Stimulated activated CD8-positive, alpha-beta memory T cell treated with anti-CD3 and anti-CD28 coated beads, Interleukin-7, amount 100 ng/mL, for 4 hours (primary cell): Measurements from ENCODE around the gene SRGAP2.
"Not testable (repeated sequence)": the region's sequence is repeated elsewhere in the genome, so short reads cannot be mapped to it uniquely, and the experiment has no call there.

Experiments used
- DNase-seq, 2 donors: peaks; one replicate each; pipeline ENCODE4 v3.0.0-alpha.2; 2020; ENCODE audit warnings: low read depth in 2 of 2

SRGAP2 gene

DNA sequence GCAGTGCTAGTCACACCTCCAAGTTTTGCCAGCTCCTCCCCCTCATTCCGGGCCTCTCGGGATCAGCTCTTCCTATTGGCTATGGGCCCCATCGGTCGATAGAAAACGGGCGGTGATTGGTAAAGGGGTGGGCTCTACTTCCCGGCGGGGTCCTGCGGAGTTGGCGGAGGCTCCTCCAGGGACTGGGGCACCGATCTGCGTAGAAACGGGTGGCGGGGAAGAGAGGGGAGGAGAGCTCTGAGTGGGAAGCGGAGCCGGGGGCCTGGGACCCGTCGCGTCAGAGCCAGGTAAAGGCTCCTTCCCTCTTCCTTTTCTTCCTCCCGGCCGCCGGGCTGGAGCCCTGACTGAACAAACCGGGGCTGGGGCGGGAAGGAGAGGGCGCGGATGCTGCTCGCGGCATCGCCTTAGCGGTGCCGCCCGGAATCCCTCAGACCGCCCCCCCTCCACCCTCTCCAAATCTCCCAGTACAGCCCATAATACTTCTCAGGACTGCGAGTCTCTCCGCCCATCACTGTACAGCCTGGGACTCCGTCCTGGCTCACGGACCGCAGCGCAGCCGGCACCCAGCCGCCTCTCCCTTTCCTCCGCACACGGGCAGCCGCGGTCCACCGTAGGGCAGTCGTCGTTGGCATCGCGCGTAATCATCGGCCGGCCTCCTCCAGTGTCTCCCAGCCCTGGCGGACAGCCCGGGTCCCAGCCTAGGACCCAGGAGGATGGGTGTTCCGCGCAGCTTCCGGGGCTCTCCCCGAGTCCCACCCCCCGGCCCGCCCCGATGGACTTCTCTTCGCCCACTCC is at the start of gene SRGAP2:
TSS of gene SRGAP2 (plus strand) at position 178 of the 795 bp plus-strand sequence. CDS start 2,430 bp downstream, outside the sequence.
- peak; percentile 6 to 18 for DNase-seq

DNA sequence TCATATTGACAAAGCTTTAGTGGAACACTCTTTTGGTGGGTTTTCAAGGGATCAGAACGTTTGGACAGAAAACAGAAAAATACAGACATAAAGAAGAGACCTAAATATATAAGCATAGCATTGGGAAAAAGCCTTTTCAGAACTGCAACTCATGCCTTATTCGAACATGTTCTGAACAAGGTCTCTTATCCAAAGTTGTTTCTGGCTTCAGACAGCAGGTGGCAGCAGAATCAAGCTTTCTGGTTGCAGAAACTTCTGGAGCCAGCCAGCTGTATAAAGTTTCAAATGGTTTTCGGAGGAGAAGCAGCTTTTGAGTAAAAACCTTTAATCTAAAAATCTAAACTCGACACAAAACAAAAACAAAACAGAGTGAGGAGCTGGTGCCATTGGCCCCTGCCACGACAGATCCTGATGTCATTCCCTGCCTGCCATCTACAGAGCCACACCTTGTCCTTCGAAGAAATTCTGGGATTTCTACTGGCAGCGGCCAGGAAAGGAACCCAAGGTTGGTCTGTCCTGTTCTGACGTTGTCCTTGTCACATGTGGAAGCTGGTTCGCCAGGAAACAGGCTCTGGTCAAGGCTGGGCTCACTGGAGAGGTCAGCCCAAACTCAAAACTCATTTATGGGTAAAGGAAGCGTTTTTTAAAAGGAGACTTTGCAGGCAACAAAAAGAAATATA is 35.9 kb upstream of the SRGAP2 start:
- not testable (repeated sequence) for DNase-seq

DNA sequence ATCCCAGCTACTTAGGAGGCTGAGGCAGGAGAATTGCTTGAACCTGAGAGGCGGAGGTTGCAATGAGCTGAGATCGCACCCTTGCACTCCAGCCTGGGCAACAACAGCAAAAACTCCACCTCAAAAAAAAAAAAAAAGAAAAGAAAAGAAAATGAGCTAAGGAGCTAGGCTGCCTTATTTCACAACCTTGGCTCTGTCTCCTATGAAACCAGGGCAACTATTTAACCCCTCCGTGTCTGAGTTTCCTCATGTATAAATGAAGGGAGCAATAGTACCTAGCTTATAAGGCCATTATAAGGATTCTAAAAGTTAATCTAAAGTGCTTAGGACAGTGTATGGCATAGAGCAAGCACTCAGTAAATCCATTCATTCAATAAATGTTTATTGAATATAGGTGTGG is 33.5 kb upstream of the SRGAP2 start:
- DNase-seq: not testable (repeated sequence)

DNA sequence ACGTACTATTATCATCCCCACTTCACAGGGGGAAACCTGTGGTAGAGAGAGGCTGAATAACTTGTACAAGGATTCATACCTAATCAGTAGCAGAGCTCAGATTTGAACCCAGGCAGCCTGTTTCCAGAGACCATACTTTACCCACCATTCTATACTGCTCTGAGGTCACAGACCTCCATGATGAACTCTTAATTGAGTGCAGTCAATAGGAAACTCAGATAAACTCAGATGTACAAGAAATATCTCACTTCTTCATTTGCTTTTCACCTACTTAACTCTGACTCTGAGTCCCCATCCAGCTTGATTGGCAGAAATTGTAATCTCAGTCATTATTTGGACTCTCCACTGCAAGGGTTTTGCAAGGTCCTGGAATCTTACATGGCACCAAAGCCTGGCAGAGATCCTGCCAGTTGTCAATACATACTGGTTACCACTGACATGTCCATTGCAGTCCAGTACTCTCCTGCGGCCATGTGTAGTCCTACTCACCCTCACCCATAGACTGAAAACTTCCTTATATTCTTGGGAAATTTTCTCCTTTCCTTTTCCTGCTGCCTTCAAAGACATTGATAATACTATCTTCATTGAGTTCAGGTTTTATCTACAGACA is 30.1 kb upstream of the SRGAP2 start:
- DNase-seq: not testable (repeated sequence)

DNA sequence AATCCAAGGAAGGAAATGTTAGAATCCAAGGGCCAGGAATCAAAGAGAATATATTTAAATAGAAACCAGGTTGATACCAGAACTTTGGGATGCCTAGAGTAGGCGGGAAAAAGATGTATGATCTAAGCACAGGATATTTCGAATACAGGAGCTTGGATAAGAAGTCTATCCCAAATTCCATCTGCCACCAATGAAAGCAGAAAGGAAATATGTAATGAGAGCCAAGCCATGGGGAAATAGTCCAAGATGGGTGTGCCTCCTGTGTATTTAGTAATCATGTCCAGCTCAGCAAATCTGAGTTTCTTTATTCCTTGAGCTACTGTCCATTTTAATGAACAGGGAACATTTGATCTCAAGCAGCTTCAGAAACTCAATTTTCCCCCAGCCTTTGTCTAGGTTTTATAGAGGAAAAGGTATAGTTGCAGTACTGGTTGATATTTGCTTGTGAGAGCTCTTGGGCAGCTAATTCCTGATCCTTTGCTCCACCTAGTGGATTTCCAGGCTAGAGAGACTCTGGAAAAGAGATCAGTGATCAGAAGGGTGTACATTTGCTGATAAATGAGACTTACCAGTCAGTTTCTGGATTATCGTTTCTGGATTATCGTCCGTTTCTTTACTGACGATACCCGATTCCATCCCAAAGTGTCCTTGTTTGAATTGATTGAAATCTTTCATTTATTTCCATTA is 29.0 kb upstream of the SRGAP2 start:
- not testable (repeated sequence) for DNase-seq

DNA sequence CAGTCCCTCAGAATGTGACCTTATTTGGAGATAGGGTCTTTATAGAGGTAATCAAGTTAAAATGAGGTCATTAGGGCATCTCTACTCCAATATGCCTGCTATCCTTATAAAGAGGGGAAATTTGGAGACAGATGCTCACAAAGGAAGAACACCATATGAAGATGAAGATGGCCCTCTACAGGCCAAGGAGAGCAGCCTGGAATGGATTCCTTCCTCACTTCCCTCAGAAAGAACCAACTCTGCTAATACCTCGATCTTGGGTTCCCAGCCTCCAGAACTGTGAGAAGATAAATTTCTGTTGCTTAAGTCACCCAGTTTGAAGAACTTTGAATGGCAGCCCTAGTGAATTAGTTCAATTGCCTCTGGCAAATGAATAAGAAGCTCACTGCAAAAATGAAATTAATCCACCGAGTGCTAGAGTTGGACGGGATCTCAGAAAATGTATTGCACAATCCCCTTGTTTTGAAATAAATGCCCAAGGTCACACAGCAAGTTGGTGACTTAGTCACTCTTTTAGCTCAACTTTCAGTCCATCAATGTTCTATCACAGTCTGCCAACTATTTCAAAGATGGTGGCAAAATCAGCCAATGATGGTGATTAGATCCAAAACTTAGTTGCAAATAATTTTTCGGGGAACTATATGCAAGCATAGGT is 27.8 kb upstream of the SRGAP2 start:
- DNase-seq: not testable (repeated sequence)

DNA sequence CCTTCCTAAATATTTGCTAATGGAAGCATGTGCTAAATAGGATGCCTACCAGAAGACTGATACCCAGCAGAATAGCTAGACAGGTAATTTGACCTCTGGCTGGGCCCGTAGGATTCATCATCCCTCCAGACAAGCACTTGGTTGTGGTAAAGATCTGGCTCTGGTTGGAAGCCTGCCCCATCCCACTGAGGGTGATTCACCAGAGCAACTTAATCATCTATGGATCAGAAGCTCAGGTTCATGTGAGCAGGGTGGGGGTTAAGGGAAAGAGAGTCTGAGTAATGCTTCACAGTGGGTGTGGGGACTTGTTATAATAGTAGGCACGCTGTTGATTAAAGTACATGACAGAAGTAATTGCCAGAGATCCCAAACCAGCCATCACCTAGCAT is 27.2 kb upstream of the SRGAP2 start:
- not testable (repeated sequence) for DNase-seq

DNA sequence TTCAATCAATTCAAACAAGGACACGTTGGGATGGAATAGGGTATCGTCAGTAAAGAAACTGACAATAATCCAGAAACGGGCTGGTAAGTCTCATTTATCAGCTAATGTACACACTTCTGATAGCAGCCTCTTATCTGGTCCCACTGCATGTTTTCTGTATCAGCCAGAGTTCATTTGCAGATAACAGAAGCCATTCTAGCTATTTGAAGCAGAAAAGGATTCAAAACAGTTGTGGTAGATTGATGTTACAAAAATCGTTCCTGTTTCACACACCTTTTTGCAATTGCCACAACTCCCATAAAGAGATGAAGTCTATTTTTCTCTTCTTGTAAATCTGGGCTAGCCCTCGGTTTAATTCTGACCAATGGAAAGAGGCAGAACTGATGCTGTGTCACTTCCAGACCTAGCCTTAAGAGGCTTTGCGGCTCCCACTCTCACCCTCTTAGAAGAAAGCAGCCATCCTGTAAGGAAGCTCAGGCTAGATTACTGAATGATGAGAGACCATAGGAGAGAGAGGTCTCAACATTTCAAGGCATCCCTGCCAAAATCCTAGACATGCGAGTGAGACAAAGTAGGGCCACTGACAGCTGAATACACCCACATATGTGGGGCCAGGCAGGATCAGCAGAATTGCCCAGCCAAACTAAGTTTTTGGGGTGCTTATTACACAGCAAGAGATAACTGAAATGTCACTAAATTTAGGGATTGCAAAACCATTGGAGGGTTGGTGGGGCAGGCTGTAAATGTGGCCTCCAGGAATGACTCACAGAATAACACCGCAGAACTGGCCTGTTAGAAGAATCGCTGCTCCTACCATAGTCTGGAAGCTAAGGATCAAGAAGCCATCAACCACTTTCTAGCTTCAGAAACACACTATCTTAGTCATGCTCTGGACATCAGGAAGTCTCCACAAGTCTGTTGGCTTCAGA is 25.0 kb upstream of the SRGAP2 start:
- not testable (repeated sequence) for DNase-seq

DNA sequence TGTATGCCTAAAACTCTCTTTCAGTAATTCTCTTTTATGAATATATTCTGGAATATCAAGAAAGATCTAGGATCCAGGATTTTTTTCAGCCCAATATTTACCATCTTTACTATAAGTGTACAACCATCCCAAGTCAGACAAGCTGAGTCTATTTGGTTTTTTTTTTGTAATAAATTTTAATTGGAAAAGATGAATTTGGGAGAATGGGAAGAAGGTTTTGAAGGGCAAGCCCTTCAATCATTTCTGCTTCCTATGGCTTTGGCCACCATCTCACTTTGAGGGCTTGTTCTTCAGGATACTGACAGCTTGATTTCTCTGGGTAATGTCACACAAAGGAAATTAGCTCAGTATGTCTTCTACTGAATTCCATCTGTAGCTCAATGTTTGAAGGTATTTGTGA is 23.7 kb upstream of the SRGAP2 start:
- DNase-seq: not testable (repeated sequence)

DNA sequence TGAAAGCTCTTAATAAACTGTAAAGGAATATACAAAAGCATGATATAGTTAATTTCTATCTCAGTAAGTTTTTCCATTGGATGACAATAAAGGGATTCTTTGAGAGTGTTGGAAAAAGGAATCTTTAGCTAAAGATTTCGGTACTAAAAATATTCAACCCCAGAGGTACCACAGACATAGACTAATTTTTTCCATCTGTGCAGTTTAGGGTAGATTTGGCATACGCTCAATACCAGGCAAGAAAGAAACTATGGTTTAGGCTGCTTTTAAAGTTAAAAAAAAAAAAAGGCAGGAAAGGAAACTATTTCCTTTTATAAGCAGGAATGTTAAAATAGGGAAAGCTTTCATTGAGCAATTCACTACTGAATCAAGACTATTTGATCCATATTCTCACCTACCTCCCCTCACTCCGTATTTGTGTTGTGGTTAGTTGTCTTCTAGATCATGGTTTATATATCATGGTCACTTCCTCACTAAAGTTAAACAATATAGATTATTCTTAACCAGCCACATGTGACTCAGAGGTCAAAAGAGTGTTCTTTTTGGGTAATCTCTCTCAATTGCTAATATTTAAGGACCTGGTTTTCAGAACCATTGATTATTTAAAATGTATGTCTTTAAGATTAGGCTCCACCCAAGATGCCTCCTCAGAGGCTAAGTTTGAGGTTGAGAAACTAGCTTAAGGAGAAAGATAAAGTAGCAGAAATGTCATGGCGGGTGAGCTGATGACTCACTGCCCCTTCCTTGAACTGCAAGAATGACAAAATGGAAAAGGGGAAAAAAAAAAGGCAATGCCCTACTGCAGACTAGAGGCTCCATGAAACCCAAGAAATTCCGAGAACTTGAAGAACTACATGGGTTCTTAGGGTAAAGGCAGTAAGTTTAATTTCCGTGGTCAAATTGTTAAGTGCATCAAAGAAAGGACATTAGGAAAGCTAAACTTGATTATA is 20.7 kb upstream of the SRGAP2 start:
- DNase-seq: not testable (repeated sequence)

DNA sequence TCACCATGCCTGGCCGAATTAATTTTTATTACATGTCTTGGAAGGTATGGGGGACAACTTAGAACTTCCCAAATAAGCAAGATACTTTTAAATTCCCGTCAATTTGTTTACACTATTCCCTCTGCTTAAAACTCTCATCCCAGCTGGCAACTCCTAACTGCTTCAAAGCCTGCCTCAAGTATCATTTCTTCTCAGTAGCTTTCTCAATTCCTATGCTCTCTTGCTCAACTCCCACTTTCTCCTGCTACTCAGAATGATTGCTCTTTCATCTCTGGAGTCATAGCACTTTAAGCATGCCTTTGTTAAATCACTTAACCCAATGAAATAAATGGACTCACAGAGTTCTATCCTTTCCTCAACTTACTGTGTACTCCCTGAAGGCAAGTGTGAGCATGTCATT is 19.6 kb upstream of the SRGAP2 start:
- not testable (repeated sequence) for DNase-seq

DNA sequence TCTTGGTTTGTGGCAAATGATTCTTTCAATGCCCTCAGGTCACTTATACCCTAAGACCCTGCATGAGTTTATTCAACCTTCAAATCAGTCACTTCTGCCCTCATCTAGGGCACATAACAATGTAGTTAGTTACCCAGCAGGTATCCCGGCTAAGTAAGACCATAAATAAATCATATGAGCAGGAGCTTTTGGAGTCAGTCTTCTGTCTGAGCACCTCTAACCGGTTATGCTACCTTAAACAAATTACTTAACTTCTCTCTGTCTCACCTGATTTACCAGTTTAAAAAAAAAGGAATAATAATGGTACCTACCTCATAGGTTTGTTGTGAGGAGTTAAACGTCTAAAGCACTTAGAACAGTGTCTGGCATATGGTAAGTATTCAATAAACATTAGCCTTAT is 17.6 kb upstream of the SRGAP2 start:
- not testable (repeated sequence) for DNase-seq

DNA sequence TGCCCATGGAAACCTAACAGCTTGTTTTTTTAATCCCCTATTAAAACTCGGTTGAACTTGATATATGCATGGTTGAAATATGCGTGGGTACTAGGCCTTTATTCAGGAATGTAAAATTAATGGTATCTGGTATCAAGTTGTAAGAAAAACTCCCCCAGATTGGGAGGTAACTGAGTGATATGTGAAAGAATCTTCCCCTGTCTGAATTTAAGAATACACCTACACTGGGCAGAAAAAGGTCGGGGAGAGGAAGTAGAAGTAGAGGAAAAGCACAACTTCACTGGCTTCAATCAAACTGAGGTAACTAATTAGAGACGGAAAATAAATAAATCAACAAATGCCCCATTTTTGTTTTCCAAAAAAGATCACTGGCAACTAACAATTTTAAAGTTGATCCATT is 16.5 kb upstream of the SRGAP2 start:
- DNase-seq: not testable (repeated sequence)

DNA sequence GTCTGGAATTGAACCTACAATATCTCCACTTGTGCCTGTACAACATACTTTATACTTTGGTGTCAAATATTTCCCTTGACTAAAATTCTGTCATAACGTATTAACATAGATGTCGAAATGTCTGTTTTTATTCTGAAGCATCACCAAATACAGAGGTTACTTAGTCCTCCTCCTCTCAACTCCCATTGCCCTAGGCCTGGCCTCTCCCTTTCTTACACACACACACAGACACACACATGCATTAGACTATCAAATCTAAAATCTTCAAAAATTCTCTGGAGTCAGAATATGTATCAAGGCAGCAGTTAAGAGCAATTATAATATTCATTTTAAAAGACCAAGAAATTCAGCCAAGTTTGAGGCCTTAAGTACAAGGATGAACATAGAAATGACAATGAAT is 8.2 kb upstream of the SRGAP2 start:
- DNase-seq: not testable (repeated sequence)

DNA sequence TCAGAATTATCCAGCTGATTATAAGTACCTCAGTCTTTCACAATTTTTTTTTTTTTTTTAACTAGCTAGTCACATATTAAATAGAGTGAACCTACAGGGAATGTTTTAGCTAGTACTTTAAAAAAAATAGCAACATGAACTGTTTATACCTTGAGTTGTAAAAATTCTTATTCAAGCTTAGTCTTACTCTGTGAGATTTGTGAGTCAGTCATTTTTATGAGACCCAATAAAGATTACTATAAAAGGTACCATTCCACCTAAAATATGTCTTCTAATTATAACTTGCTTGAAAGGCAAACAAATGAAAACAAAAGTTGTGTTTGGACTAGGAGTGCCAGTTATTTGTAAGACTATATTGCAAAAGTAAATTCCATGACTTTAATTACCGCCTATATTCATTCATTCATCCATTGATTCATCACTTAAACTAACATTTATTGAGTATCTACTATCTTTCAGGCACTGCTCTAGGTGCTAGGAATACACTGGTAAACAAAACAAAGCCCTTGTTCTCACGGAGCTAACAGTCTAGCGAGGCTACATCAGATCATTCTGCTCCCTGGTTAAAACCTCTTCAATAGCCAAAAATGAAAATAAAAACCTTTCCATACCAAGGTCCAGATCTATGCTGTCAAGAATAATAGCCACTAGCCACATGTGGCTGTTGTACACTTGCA is 6.5 kb upstream of the SRGAP2 start:
- DNase-seq: not testable (repeated sequence)

DNA sequence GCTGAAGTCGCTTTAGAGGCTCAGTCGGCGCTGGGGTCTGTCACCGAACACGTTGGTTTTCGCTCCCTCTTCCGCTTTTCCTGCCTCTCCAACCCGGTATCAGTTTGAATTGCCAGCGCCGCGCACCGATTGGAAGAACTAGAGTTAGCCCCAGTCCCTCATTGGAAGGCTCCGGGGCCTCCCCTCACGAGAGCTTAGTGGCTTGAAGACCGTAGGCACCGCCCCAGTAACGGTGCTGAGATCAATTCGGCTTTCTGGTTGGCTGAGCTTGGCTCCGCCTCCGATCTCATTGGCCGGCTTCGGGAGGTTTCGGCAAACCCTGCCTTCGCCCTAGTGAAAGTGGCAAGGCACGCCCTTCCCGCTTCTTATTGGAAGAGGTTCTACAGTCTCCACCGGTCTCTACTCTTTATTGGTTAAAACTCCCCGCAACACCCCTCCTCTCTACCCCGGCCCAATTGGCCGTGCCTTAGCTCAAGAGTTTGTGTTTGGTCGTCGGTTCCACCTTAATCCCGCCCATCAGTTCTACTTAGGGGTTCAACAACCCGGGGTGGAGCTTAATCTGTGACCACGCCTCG is 465 bp upstream of the SRGAP2 start, which contains the start of gene FAM72A:
TSS of gene FAM72A (minus strand) at position 51 of the 575 bp plus-strand sequence. CDS start 814 bp downstream, outside the sequence.
- DNase-seq: peak; percentile 95 to 99

DNA sequence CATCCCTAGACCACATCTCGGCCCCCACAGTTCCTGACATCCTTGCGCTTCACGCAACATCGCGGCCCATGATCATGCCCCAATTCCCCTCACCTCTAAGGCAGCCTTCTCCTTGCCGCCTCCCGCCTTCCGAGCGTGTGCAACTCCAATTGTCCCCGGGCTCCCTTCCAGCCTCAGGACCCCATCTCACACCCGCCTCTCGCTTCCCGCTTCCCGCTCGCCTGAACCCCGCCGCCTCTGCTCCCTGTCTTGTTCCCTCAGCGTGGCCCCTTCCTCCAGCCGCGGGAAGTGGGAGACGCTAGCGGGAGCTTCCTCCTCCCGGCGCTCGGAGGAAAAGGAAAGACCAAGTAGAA is 794 bp downstream of the SRGAP2 start:
- not testable (repeated sequence) for DNase-seq

DNA sequence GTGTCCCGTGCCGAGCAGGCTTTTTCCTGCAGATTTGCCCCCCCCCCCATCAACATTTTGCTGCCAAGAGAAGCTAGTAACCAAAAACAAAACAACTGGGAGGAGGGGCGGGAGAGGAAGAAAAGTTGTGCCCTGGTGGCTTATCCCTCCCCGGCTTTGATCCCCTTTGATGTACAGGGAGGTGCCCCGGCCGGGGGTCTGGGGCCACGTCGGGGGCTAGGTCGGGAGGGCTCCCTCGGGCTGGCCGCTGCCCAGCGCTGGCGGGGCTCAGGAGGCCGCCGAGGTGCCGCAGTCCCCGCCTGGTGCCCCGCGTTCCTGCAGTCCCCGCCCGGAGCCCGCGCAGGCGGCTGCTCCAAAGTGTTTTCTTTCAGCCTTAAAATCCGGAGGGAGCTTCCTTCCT is 1.5 kb downstream of the SRGAP2 start:
- DNase-seq: not testable (repeated sequence)
